HG03139 (cell line): ENCODE data around the gene CTNNAL1.

Source experiments
- ATAC-seq: cut with Tn5 transposase; IDR thresholded peaks from one replicate; pipeline ENCODE4 v1.9.1; 2021; ENCODE audit not compliant: unreplicated experiment

The CTNNAL1 gene

GRCh38 chr9:109027176-109027575, 13.9 kb upstream of the CTNNAL1 start:
- ATAC-seq = no peak

GRCh38 chr9:109026306-109026705, 13.0 kb upstream of the CTNNAL1 start:
- ATAC-seq = no peak

DNA sequence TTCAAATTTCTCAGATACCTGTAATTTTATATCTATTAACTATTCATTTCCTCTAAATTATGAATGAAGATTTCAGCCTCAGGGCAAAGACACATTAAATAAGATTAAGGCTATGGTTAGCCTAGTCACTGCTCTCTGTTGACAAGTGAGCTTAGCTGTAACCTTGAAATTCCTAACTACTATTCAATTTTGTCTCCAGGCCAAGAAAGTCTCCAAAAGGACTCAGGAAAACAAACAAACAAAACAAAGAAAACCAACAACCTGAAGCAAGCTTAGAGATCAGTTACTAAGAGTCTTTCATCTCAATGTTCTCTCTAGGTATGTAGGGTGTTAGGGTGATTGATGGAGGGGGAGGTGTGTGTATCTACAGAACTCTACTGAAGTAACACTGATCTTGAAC, 9.6 kb upstream of the CTNNAL1 start:
- ATAC-seq = no peak

DNA sequence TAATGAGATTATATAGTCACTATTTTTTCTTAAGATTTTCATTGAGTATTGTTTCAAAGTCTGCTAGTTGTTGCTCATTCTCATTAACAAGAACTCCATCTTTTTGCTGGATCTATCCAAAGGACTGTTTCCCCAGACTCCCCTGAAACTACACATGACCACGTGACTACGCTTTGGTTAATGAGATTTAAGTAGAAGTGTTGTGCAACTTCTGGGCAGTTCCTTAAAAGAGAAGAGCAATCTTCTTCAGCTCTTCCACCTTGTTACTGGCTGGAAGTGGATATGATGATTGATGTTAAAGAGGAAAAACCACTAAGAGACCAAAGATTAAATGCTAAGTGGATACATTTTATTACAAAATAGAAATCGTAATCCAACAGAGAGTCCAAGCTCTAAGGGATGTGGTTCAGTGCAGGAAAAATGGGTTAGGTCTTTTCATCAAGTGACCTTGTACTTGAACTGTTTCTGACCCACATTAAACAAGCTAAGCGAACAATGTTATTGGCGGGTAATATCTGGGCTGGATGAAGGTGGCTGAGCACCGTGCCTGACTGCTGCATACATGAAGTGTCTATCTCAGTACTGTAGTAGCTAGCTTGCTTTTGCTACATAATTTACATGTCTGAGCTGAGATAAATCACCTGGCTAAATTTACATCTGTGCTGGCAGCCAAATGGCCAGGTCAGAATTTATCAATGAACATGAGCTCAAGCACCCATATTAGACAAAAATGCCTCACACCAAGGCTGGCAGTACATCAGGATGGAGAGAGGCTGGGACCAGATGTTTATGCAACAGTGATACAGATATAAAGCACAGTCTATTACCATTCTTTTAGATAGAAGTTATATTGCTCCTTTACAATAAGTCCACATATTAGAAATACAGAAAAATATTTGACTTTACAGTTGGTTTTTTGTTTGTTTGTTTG, 7.5 kb upstream of the CTNNAL1 start:
- ATAC-seq = no peak

GRCh38 chr9:109020113-109020512, 6.8 kb upstream of the CTNNAL1 start:
- ATAC-seq = no peak

GRCh38 chr9:109019420-109019819, 6.1 kb upstream of the CTNNAL1 start:
- no peak for ATAC-seq

- no peak for ATAC-seq
Observed at GRCh38 chr9:109017493-109017892, 4.2 kb upstream of the CTNNAL1 start.

- ATAC-seq = no peak
Observed at GRCh38 chr9:109017061-109017460, 3.8 kb upstream of the CTNNAL1 start.

- no peak for ATAC-seq
Observed at GRCh38 chr9:109016132-109016531, 2.8 kb upstream of the CTNNAL1 start.

GRCh38 chr9:109014608-109015280, 1.4 kb upstream of the CTNNAL1 start:
- ATAC-seq = no peak

GRCh38 chr9:109013679-109014607, 644 bp upstream of the CTNNAL1 start:
- no peak for ATAC-seq

DNA sequence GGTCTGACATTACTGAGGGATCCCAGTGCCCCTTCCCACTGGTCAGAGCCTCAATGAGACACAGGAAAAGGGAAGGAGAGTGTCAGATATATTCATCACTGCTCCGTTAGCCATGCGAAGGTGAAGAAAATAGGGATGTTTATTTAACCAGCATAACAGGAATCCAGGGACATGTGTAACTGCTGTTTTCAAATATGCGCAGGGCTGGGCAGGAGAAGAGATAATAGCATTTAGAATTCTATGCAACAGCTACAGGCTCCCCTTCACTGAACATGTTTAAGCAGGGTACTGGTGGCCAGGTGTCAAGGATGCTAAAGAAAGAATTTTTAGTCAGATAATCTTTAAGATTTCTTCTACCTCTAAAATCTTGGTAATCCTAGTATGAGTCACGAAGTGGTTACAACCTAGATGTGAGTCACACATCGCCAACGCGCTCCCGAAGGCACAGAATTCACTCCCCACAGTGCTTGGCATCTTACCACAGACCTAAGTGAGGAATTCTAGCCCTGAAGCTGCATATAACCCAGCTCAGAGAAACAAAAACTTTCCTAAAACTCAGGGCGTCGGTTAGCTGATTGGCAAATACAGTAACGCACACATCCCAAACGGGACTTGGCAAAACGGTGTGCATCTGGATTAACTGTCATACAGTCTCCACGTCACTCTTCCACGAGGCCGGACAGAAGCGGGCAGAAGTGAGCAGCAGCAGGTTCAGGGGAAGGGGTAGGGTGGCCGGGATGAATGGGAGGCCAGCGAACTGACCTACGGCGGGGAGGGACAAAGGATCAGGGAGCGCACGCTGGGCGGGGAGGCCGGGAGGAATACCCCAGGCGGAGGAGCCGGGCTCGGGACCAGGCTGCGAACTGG, 1.1 kb downstream of the CTNNAL1 start:
- ATAC-seq = peak; percentile 24

- no peak for ATAC-seq
Observed at GRCh38 chr9:109011231-109011671, 2.0 kb downstream of the CTNNAL1 start.

DNA sequence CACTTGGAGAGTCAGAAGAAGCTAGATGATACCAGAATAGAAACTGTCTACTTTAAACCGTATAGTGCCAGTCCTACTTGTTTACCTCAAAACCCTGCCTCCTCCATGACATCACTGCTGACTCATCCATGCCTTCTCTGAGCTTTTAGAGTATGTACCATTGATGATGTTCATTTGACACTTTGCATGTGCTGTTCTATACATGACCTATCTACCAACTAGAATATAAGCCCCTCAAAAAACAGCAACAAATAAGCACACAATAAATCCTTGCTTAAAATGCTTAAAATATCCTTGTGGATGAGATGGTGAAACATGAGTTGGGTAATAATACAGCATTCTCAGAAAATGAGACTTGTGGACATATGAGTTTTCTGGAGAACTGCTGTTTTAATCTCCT, 2.6 kb downstream of the CTNNAL1 start:
- ATAC-seq = no peak

DNA sequence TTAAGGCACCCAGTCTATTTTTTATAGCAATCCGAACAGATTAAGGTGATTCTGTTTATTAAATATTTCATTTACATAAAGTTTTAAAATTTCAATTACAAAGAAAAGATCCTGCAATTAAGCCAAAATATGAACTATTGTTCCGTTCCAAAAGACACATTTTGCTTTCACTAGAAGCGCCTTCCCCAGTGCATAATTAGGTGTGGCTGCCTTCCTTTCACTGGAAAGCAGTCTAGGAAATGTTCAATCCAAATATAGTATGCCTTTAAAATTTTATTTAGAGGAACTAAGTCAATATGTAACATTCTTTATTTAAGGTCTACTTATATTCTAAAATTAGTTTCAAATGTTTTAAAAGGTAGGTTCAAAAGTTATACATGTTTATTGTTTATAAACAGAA, 7.6 kb downstream of the CTNNAL1 start:
- no peak for ATAC-seq

GRCh38 chr9:109003116-109003515, 10.2 kb downstream of the CTNNAL1 start:
- ATAC-seq = no peak

DNA sequence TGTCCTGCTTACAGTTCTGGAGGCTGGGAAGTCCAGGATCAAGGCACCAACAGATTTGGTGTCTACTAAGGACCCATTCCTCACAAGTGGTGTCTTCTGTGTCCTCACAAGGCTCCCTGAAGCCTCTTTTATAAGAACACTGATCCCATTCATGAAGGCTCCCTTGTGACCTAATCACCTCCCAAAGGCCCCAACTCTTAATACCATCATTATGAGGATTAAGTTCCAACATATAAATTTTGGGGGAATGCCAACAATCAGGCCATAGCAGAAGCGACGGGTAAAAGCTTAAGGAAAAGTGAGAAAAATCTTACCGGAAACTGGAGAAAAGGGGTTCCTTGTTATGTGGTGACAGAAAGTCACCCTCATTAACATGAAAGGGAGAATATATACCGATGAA, 11.2 kb downstream of the CTNNAL1 start:
- ATAC-seq = no peak

- ATAC-seq = no peak
Observed at GRCh38 chr9:109001275-109001676, 12.0 kb downstream of the CTNNAL1 start.

DNA sequence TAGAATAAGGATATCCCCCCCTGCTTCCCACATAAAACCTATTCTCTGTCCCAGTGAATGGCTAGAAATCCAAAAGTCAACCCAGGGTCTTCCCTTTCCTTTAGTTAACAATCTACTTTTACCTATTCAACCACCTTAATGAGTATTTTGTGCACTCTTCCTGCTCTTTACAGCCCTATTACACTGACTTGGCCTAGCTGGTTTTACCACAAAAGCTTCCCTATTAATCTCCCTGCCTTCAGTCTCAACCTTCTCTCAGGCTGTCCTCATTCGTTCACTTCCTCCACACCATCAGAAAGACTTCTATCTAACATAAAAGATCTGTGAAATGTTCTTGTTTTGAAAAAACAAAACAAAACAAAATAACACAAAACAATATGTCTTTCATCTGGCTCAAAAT, 16.2 kb downstream of the CTNNAL1 start:
- no peak for ATAC-seq

GRCh38 chr9:108996643-108997042, 16.7 kb downstream of the CTNNAL1 start:
- no peak for ATAC-seq
